ENCODE results near the gene KRTAP12-3. TPM values are rescaled to one million over a fixed set of nuclear protein-coding genes. Genes with fewer than 3 reads are reported as not detected.

KRTAP12-3 gene
- total RNA-seq, 2 experiments from 2014 or later: not detected

DNA sequence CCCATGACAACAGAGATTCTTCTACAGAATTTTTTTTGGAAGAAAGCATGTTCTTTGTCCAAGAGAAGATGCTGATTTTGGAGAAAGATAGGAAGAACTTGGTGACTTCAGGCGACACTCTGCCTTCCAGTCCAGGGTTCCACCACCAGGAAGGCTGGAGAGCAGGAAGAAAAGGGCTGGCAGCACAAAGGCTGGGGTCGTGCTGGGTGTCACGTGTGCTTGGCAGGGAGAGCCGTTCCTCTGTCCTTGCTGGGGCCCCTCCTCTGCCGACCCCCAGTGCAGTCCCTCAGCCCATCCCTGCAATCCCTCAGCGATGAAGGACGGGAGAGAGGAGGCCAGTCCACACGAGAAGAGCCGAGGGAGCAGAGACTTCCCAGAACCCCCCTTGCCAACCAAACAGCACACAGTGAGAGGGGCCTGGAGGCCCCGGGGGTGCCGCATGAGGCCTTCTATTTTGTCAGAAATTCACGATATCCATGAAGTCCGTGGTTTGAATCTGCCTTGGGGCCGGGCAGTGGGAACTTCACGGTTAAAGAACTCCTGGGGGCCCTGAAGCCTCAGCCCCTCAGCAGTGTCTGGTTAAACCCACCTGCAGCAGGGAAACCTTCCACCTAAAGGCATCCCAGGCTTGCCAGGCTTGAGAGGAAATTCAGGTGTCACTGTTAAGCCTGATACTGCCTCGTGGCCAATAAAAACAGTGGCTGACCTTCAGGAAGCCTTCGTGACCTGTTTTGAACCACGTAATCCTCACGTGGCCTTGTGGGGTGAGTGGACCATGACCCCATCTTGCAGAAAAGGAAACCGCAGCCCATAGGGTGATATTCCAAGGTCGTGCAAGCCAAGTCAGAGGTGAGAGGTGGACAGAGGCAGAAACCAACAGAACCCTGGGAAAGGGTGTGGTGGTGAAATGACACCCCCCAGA is 42.6 kb downstream of the KRTAP12-3 start:
- ChIA-PET POLR2A (no interaction called here), CTCF (no interaction called here)

- POLR2A ChIA-PET: no interaction called here
- CTCF ChIA-PET: no interaction called here
Observed at GRCh38 chr21:44701023-44701400, 43.3 kb downstream of the KRTAP12-3 start.

- ChIA-PET POLR2A (no interaction called here), CTCF (no interaction called here)
Observed at GRCh38 chr21:44701541-44701940, 43.8 kb downstream of the KRTAP12-3 start.

DNA sequence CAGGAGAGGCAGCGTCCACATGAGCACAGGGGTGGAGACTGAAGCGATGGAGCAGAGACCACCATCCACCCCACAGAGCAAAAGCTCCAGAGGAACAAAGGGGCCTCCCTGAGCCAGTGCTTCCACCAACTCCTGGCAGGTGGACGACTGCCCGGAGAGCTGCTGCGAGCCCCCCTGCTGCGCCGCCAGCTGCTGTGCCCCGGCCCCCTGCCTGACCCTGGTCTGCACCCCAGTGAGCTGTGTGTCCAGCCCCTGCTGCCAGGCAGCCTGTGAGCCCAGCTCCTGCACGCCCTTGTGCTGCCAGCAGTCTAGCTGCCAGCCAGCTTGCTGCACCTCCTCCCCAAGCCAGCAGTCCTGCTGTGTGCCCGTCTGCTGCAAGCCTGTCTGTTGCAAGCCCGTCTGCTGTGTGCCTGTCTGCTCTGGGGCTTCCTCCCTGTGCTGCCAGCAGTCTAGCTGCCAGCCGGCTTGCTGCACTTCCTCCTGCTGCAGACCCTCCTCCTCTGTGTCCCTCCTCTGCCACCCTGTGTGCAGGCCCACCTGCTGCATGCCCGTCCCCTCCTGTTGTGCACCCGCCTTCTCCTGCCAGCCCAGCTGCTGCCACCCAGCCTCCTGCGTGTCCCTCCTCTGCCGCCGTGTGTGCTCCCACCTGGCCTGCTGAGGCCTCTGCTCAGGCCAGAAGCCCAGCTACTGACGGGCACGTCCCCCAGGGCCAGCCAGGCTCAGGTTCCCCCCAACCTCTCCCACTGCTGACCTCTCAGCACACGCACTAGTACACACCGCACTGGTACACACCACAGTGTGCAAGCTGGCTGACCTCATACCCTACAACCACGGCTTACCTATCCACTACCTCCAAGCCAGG is 44.6 kb downstream of the KRTAP12-3 start:
- ChIA-PET POLR2A (no interaction called here), CTCF (no interaction called here)

GRCh38 chr21:44702973-44703730 is 45.4 kb downstream of the KRTAP12-3 start:
- ChIA-PET POLR2A (no interaction called here), CTCF (no interaction called here)

DNA sequence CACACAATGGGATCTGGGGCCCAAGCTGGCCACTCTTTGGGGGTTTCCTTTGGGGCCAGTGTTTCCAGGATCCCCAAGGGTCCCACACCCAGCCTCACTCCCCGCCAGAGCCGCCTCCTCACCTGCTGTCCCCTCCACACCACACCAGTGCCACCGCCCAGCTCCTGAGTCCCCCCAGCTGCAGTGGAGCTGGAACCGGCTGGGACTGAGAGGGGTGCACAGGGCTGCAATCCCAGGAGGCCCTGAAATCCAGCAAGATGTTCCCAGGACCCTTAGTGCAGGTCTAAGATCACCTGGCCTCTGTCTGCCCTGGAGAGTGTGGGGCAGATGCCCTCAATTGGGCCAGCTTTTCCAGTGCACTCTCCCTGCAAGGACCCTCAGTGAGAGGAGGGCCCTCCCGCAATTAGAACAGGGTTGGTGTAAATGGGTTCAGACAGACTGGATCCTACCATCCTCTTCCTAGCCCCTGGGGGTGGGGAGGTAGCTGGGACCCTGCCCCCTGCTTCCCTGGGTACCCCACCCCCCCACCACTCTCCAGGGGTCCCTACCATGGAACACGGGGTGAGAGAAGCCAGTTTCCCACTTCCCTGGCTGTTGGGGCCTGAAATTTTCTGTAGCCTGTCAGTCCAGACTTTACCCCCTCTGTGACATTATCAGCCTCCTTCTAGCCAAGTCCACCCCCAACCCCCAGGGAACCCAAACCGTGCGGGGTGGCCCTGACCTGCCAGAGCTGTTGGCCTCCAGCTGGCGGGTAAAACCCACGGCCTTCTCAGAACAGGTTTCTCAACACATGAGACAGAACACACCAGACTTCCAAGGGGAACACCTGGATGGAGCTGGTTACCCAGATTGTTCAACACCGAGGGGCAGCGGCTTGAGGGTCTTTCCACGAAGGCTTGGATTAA is 46.3 kb downstream of the KRTAP12-3 start:
- ChIA-PET CTCF (no interaction called here), POLR2A (no interaction called here)

DNA sequence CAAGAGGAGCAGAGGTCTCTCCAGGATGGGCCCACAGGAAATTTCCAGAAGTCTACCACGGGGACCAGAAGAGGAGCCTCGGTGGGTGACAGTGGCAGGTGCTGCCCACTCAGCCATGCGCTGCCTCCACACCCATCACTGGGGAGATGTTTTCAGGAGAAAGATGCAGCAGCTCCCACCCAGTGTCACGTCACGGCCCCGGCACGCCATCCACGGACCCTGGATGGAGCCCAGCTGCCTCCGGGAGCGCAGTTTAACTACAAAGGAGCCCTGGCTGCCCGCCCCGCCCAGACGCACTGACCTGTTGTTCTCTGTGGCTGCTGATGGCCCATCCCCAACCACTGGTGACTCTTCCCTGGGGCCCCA is 46.9 kb downstream of the KRTAP12-3 start:
- ChIA-PET POLR2A (no interaction called here), CTCF (no interaction called here)

GRCh38 chr21:44706026-44706705 is 48.4 kb downstream of the KRTAP12-3 start:
- CTCF ChIA-PET: no interaction called here
- POLR2A ChIA-PET: no interaction called here

- CTCF ChIA-PET: no interaction called here
- POLR2A ChIA-PET: no interaction called here
Observed at GRCh38 chr21:44706706-44707581, 49.2 kb downstream of the KRTAP12-3 start.

Other genes with a start within 250 kb of the KRTAP12-3 start
- gene LRRC3, start 202.4 kb upstream of the KRTAP12-3 start, total RNA-seq: 1 to 10 TPM; 1.0 TPM
- gene KRTAP10-1, start 117.7 kb upstream of the KRTAP12-3 start, total RNA-seq: not detected
- not detected for gene KRTAP10-2, start 106.4 kb upstream of the KRTAP12-3 start, total RNA-seq
- gene KRTAP10-3, start 99.1 kb upstream of the KRTAP12-3 start, total RNA-seq: not detected
- gene KRTAP10-4, start 84.2 kb upstream of the KRTAP12-3 start, total RNA-seq: not detected
- gene KRTAP10-5, start 77.3 kb upstream of the KRTAP12-3 start, total RNA-seq: not detected
- not detected for gene KRTAP10-6, start 65.4 kb upstream of the KRTAP12-3 start, total RNA-seq
- not detected for gene KRTAP10-7, start 57.3 kb upstream of the KRTAP12-3 start, total RNA-seq
- gene KRTAP10-8, start 45.9 kb upstream of the KRTAP12-3 start, total RNA-seq: not detected
- gene KRTAP10-9, start 30.8 kb upstream of the KRTAP12-3 start, total RNA-seq: not detected
- not detected for gene KRTAP10-10, start 20.6 kb upstream of the KRTAP12-3 start, total RNA-seq
- gene KRTAP10-11, start 11.5 kb upstream of the KRTAP12-3 start, total RNA-seq: not detected
- gene KRTAP12-4, start 3.3 kb upstream of the KRTAP12-3 start, total RNA-seq: not detected
- gene KRTAP12-2, start 9.0 kb downstream of the KRTAP12-3 start, total RNA-seq: not detected
- not detected for gene KRTAP12-1, start 24.2 kb downstream of the KRTAP12-3 start, total RNA-seq
- gene KRTAP10-12, start 39.2 kb downstream of the KRTAP12-3 start, total RNA-seq: not detected
- gene TSPEAR, start 53.6 kb downstream of the KRTAP12-3 start, total RNA-seq: not detected
- 100 to 1,000 TPM; 119 to 121 TPM for gene UBE2G2, start 143.9 kb downstream of the KRTAP12-3 start, total RNA-seq
- 10 to 100 TPM; 81.6 to 83.1 TPM for gene SUMO3, start 160.1 kb downstream of the KRTAP12-3 start, total RNA-seq
- 10 to 100 TPM; 42.3 to 45.3 TPM for gene PTTG1IP, start 215.8 kb downstream of the KRTAP12-3 start, total RNA-seq